Dermis microvascular lymphatic vessel endothelial cell (primary cell): ENCODE results near the gene ZNF275. TPM values are rescaled to one million over a fixed set of nuclear protein-coding genes. Genes with fewer than 3 reads are reported as not detected.
A peak's percentile ranks its signal among the peaks of the same experiment; 100 is the strongest.
"Not testable (repeated sequence)": the region's sequence is repeated elsewhere in the genome, so short reads cannot be mapped to it uniquely, and the experiment has no call there.

Experiments used
- DNase-seq, 2 donors: peaks; one replicate each; pipeline versions ENCODE4 v3.0.0 to v3.0.0-alpha.2; 2010; ENCODE audit warnings: low read depth in 2 of 2
- total RNA-seq: library from RNA; depleted of rRNA; stranded (reverse); fragments of >200 nt; gene quantifications from 2 replicates; pipeline ENCODE4 v1.2.1, GENCODE V29; 2014

Gene ZNF275, protein sequence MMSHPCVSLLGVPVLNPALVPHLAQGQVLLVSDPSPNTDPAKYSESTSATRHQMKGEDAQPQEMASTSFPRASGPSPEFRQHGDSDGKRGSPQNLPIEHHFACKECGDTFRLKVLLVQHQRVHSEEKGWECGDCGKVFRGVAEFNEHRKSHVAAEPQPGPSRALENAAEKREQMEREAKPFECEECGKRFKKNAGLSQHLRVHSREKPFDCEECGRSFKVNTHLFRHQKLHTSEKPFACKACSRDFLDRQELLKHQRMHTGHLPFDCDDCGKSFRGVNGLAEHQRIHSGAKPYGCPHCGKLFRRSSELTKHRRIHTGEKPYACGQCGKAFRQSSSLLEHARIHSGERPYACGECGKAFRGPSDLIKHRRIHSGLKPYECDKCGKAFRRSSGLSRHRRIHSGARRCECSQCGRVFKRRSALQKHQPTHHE
- total RNA-seq, result 3.5 and 5.7 TPM in 2 replicates

DNA sequence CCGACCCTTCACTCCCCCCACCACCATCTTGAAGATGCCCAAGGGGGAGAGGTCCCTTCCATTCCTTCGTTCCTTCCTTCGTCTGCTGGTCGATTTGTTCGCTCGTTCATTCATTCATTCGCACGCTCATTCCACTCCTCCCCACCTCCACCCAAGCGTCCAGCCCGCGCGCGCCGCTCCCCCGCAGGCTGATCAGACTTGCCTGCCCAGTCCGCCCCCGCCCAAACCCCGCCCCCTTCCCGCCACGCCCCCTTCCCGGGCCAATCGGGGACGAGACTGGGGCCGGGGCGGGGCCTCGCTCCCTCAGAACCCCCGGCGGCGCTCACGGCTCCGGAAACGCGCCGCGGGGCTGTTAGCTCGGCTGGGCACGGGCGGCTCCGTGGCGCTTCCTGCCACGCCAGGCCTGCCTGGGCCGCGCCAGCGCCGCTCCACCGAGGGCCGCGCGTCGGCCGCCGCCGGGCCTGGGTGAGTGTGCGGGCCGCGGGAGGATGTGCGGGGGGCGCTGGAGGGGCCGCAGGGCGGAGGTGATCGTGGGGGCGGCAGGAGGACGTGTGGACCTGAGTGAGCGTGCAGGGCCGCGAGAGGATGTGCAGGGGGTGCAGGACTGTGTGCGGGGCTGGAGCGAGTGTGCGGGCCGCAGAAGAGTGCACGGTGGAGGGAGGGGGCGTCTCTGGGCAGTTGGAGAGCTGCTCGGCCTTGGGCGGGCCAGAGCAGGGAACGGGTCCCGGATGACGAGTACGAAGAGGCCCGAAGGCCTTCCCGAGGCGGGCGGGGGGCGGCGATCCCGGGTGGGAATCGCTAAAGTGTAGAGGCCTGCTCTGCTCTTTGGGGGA, at the start of gene ZNF275:
TSS of gene ZNF275 (plus strand) at position 333 of the 833 bp plus-strand sequence. CDS start 2,527 bp downstream, outside the sequence.
- peak; percentile 36 to 82 for DNase-seq

DNA sequence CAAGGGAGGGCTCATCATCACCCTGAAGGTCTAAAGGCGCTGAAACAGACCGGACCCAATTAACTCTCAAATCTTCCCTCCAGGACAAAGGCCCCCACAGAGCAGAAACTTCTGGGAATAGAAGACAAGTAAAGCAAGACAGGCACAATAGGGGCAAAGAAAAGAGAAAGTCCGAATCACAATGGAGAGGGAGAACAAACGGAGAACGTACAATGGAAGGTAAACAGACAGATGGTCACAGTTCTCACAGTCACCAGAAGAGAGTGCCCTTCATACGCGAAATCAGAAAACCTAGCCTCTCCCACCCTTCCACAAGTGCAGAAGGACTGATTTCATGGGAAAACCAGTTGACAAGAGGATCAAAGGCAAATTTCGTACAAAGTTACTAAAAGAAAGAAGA, 48.3 kb upstream of the ZNF275 start:
- not testable (repeated sequence) for DNase-seq

GRCh38 chrX:153288807-153289206, 45.1 kb upstream of the ZNF275 start:
- DNase-seq, result not testable (repeated sequence)

GRCh38 chrX:153293485-153294071, 40.4 kb upstream of the ZNF275 start:
- DNase-seq, result not testable (repeated sequence)

- no peak for DNase-seq
Observed at GRCh38 chrX:153297376-153297775, 36.6 kb upstream of the ZNF275 start.

DNA sequence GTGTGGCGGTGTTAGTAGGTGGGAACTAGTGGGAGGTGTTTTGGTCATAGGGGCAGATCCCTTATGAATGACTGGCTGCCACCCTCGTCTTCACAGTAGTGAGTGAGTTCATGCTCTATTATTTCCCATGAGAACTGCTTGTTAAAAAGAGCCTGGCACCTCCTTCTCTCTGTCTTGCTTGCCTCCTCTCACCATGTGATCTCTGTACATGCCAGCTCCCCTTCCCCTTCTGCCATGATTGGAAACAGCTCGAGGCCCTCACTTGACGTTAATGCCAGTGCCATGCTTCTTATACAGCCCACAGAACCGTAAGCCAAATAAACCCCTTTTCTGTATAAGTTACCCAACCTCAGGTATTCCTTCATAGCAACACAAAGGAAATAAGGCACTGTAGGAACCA, 34.1 kb upstream of the ZNF275 start:
- no peak for DNase-seq

DNA sequence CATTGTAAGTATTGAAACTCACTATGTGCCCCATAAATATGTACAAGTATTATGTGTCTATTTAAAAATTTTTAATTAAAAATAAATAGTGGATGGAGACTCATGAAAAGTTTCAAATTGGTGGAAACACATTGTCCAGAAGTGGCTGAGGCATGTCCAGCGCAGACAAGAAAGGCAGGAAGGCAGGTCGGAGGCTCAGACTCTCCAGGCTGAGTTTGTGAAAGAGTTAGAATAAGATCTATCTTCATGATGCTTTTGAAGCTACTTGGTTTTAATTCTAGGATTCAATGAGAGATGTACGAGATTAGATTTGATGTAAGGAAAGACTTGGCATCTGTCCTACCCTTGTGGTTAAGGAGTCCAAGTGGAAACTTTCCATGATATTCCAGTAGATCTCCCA, 32.2 kb upstream of the ZNF275 start:
- no peak for DNase-seq

GRCh38 chrX:153302796-153303195, 31.2 kb upstream of the ZNF275 start:
- no peak for DNase-seq

GRCh38 chrX:153303276-153304262, 30.4 kb upstream of the ZNF275 start:
- no peak for DNase-seq

GRCh38 chrX:153304988-153305736, 28.8 kb upstream of the ZNF275 start:
- no peak for DNase-seq

DNA sequence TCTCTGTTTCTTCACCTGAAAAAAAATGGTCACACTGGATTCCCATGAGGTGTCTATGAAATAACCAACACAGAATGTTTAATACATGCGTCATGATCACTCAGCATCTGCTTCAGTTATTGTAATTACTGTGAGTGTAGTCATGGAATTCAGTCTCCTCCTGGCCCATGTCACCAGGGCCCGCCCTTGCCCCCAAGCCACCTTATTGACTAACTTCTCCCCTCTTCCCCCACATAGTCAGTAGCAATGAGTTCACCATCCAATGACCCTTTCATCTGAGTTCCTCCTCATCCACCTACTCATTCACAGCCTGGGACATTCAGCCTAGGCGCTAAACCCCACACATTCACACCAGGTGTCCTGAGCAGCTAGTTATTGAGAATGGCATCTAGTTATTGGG, 28.0 kb upstream of the ZNF275 start:
- DNase-seq, result no peak

DNA sequence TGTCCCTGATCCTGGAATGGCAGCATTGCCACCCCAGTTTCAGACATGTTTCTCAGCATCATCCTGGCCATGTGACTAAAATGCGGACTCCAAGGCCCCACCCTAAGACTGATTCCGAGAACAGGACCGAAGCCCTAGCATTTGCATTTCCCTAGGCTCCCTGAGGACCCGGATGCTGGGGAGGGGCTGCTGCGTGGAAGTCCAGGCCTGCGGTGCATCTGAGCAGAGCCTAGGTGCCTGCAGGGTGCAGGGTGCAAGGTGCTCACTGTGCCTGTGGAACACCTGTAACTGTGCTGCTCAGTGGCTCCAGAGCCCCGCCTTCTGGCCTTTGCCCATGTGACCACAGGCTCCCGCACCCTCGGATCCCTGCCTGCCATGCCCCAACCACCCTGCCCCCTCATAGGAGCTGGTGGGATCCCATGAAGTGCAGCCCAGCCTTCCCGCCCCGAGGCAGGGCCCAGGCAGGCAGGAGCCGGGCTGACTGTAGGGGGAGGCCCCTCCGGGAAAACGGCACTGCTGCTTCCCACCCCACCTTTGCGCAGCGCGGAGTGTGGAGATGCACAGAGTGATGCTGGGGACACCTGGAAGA, 27.3 kb upstream of the ZNF275 start:
- DNase-seq, result no peak

GRCh38 chrX:153307276-153308178, 26.4 kb upstream of the ZNF275 start:
- DNase-seq, result no peak

- no peak for DNase-seq
Observed at GRCh38 chrX:153310901-153311300, 23.1 kb upstream of the ZNF275 start.

DNA sequence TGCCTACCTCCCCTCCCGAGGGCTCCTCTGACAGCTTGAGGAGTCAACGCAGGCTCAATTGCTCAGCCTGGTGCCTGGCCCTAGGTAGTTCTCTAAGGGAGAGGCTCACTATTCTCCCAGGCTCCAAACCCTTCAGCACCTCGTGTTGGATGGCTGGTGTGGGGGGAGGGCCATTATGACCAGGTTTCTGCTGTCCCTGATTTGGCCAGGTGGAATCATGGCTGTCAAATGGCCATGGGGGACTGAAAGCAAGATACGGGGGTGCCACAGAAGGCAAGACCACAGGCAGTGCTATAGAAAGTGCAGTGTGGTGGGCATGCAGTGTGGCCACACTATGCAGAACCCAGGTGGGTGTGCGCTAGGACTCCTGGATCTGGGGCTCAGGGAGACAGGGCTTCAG, 21.9 kb upstream of the ZNF275 start:
- no peak for DNase-seq

- DNase-seq, result no peak
Observed at GRCh38 chrX:153312842-153313241, 21.1 kb upstream of the ZNF275 start.

DNA sequence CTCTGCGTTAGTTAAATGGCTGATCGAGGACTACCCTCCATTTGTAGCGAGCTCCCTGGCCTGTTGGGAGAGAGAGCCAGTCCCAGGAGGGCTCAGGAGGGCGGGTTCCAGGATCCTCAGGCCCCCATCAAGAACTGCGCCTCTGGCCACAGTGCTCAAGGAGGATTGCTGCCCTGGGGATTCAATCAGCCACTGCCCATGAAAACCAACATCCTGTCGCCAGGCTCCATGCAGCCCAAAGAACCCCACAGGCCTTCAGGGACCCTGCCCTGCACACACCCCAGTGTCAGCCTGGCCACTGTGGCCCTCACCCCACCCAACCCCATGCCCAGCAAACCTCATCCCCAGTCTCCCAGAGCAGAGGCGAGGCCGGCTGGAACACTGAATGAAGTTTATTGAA, 16.6 kb upstream of the ZNF275 start:
- no peak for DNase-seq

DNA sequence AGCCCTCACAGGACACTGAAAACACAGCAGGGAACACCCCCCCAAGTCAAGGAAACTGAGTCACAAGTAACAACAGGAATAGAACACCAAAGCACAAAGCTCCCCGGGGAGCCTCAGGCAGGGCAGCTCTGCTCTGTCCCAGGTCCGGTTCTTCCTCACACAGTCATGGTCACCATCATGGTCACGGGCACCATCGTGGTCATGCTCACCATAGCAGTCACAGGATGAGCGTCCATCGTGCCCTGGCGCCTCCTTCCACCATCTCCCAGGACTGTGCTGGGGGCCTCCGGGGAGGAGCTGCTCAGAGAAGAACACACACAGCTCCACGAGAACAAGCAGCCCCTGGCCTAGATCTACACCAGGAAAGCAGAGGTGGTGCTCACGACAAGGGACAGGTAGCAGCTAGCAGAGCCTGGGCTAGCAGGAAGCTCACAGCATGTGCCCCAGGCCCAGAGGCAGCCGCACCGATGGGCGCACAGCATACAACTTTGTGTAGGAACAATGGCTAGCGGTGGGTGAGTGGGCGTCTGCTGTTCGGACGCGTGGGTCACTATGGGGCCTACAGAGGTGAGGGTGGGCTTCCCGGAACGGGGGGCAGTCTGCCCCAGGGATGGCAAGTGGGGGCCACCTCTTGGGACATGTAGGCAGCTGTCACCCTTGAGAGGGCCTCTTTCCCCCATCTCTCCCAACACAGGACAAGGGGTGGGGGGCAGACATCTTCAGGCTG, 15.8 kb upstream of the ZNF275 start:
- no peak for DNase-seq
